ENCODE measurements around the gene S1PR3.

DNA sequence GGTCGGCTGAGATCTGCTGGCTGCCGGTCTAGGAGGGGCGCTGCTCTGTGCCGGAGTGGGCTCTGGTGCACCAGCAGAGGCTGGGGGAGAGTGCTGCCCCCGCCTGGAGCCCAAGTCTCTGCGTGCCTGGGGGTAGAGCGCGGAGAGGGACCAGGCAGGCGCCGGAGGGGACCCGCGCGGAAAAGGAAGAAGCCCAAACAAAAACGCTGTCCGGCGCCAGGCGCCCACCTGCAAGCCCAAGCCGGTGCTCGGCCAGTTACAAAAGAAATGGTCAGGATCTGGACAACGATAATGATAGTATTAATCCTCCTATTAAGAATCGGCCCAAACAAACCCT is 571 bp upstream of the S1PR3 start:
- TF ChIP-seq, protein P1, sequence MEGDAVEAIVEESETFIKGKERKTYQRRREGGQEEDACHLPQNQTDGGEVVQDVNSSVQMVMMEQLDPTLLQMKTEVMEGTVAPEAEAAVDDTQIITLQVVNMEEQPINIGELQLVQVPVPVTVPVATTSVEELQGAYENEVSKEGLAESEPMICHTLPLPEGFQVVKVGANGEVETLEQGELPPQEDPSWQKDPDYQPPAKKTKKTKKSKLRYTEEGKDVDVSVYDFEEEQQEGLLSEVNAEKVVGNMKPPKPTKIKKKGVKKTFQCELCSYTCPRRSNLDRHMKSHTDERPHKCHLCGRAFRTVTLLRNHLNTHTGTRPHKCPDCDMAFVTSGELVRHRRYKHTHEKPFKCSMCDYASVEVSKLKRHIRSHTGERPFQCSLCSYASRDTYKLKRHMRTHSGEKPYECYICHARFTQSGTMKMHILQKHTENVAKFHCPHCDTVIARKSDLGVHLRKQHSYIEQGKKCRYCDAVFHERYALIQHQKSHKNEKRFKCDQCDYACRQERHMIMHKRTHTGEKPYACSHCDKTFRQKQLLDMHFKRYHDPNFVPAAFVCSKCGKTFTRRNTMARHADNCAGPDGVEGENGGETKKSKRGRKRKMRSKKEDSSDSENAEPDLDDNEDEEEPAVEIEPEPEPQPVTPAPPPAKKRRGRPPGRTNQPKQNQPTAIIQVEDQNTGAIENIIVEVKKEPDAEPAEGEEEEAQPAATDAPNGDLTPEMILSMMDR (IDR thresholded peaks at IDR 0.05; ENCODE audit: borderline replicate concordance, extremely low read depth, low read length, poor library complexity, severe bottlenecking): no peak
- no peak for TF ChIP-seq EZH2 (IDR thresholded peaks at IDR 0.05; ENCODE audit: borderline replicate concordance, low read depth, low read length, severe bottlenecking)
